Activated CD4-positive, alpha-beta T cell treated with anti-CD3 and anti-CD28 coated beads, Interleukin-2, amount 50 U/mL, for 16 hours (primary cell): Measurements from ENCODE around the gene SPINT4.
"Not testable (repeated sequence)": the region's sequence is repeated elsewhere in the genome, so short reads cannot be mapped to it uniquely, and the experiment has no call there.

Experiments used
- DNase-seq: peaks from one replicate; pipeline ENCODE4 v3.0.0-alpha.2; 2020

Gene SPINT4

GRCh38 chr20:45722047-45722446 lies at the start of gene SPINT4:
Gene SPINT4 (plus strand): TSS chr20:45722347. CDS start chr20:45722368, 21 bp downstream.
- DNase-seq: no peak

GRCh38 chr20:45672765-45673164 lies 49.4 kb upstream of the SPINT4 start:
- DNase-seq: no peak

DNA sequence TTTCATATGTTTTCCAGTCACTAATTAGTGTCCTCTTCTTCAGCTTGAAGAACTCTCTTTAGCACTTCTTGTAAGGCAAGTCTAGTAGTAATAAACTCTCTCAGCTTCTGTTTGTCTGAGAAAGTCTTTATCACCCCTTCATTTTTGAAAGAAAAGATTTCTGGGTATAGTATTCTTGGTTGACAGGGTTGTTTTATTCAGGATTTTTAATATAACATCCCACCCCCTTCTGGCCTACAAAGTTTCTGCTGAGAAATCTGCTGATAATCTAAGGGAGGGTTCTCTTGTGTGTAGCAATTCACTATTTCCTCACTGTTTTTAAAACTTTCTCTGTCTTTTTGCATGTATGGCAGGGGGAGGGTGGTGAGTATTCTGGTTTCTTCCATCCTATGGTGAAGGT lies 42.5 kb upstream of the SPINT4 start:
- DNase-seq: no peak

DNA sequence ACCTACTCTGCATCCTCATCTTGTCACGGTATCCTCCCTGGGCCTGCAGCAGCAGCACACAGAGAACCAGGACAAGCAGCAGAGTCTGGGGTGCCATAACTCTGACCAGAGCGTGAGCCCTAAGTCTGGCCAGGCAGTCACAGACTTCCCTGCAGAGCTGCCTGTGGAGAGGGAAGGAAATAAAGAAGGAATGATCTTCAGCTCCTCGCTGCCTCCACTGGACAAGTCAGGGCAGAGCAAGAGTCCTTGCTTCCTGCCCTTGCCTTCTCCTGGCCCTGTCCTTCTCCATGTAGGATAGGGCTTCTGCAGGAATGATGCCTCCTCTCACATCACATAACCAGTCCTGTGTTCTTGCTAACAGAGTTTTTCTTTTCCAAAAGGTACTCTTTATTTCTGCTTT lies 36.3 kb upstream of the SPINT4 start:
- no peak for DNase-seq

DNA sequence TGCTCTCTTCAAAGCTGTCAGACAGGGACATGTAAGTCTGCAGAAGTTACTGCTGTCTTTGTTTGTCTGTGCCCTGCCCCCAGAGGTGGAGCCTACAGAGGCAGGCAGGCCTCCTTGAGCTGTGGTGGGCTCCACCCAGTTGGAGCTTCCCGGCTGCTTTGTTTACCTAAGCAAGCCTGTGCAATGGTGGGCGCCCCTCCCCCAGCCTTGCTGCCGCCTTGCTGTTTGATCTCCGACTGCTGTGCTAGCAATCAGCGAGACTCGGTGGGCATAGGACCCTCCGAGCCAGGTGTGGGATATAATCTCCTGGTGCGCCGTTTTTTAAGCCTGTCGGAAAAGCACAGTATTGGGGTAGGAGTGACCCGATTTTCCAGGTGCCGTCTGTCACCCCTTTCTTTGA lies 28.8 kb upstream of the SPINT4 start:
- not testable (repeated sequence) for DNase-seq

GRCh38 chr20:45695496-45695895 lies 26.7 kb upstream of the SPINT4 start:
- DNase-seq: no peak

DNA sequence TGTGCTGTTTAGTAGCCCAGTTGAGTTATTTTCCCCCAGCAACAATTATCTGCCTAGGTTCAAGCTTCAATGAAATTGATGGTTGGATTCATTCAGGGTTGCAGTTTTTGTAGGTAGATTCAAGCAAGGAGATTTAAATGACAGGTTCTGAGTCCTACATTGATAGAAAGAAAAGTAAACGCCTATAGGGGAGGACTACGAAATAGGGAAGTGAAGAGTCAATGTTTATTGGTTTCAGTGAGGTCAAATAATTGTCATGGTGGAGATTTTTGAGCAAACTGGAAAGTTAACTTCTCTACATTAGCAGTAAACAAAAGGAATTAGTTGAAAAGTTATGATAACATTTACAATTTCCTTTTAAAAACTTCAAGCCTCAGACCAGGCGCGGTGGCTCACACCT lies 21.0 kb upstream of the SPINT4 start:
- DNase-seq: no peak

- DNase-seq: no peak
These were observed 20.3 kb upstream of the SPINT4 start, which contains the start of gene WFDC13 for GRCh38 chr20:45701873-45702272. Gene WFDC13 (plus strand): TSS chr20:45702038. CDS start chr20:45702124, 86 bp downstream.

DNA sequence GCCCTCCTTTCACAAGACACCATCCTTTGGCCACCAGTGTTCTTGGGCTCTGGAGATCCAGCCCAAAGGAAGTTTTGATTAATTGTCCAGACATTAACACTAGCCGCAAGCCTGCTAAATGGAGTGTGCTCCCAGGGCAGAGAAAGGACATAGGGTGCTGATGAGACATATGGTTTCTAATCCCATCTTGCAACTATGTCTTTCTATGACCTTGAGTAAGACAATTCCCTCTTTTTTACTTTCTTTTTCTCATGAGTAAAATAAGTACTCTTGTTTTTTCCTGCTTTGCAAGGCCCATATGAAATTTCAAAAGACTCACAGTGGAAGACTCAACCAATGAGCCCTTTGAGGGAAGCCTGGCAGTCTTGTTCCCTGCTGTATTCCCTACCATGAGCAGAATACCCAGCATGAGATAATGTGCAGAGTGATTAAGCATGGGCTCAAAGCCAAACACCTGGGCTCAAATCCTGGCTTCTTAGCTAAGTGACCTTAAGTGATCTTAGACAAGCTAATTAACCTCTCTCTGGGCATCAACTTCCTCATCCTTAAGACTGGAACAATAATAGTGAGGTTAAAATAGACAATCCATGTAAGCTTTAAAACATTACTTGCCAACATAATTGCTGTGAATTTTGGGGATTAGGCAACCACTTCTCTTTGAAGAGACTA lies 17.0 kb upstream of the SPINT4 start, which contains the start of gene WFDC10B:
TSS of gene WFDC10B (minus strand) at position 51 of the 669 bp plus-strand sequence. CDS start 19,027 bp downstream, outside the sequence.
- no peak for DNase-seq

- DNase-seq: not testable (repeated sequence)
These were observed 5.9 kb upstream of the SPINT4 start for GRCh38 chr20:45716141-45716688.

DNA sequence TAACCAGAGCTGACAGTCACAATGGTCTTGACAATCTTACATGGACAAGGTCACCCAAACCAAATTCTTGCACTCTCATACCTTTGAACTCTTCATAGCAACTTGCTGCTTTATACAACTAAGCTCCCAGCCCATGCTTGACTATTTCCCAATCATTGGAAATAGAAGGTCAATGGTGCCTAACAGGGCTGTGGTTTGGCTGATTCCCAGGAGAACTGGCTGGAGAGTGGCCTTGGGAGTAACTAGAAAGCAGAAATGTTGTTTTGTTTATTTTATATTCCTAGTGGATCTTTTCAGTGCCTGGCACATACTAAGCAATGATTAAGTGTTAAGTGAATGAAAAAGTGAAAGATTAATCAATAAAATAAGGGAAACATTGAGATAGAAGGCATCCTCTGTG lies 3.0 kb downstream of the SPINT4 start:
- DNase-seq: no peak

DNA sequence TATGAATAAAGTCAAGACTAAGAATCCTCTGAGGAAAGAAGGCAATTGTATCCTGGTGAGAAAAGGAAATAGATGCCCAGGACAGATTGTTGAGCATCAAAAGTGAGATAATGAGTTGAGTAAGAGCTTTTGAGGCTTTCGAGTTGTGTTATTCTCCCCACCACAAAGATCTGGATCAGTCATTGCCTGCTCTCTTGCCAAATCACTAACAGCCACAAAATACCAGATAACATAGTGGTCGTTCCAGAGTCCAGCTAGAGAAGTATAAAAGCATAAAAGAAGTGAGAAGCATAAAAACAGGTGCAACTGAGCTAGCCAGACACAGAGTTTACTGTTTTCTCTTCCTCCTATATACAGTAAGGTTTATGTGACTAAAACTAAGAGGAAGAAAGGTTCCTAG lies 4.9 kb downstream of the SPINT4 start:
- peak; percentile 72 for DNase-seq

DNA sequence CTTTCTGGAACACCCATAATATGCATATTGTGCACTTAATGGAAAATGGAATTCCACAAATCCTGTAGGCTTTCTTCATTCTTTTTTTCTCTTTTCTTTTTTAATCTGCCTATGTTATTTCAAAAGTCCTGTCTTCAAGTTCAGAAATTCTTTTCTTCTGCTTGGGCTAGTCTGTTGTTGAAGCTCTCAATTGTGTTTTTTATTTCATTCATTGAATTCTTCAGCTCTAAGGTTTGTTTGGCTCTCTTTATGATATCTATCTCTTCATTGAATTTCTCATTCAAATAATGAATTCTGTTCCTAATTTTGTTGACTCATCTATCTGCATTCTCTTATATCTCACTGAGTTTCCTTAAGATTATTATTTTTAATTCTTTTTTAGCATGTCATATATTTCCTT lies 10.1 kb downstream of the SPINT4 start:
- no peak for DNase-seq

DNA sequence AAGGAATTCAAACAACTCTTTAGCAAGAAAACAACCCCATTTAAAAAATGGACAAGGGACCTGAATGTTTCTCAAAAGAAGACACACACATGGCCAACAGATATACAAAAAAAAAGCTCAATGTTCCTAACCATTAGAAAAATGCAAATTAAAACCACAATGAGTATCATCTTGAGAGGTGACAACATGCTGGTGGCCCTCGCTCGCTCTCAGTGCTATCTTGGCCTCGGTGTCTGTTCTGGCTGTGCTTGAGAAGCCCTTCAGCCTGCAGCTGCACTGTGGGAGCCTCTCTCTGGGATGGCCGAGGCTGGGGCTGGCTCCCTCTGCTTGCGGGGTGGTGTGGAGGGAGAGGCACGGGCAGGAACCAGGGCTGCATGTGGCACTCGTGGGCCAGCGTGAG lies 13.4 kb downstream of the SPINT4 start:
- no peak for DNase-seq

DNA sequence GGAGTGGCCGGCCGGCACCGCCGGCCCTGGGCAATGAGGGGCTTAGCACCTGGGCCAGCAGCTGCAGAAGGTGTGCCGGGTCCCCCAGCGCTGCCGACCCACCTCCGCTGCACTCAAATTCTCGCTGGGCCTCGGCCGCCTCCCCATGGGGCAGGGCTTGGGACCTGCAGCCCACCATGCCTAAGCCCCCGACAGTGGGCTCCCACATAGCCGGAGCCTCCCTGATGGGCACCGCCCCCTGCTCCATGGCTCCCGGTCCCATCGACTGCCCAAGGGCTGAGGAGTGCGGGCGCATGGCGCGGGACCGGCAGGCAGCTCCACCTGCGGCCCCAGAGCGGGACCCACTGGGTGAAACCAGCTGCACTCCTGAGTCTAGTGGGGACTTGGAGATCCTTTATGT lies 13.8 kb downstream of the SPINT4 start:
- DNase-seq: no peak

DNA sequence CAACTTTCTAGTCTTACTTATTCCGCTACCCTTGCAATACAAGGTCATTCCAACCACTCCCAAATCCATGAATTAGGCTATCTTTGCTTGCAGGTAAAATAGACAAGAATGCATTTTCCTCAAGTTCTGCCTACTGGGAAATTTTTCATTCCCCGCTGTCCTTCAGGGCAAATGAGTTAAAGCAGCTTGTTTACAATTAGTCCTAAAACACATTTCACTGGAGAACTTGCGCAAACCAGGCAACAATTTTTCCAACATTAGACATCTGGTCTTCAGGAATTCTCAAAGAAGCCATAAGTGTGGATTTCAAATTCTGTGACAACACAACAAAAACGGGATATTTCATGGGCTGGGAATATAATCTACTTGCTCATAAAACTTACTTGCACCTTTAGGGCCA lies 20.4 kb downstream of the SPINT4 start:
- no peak for DNase-seq

DNA sequence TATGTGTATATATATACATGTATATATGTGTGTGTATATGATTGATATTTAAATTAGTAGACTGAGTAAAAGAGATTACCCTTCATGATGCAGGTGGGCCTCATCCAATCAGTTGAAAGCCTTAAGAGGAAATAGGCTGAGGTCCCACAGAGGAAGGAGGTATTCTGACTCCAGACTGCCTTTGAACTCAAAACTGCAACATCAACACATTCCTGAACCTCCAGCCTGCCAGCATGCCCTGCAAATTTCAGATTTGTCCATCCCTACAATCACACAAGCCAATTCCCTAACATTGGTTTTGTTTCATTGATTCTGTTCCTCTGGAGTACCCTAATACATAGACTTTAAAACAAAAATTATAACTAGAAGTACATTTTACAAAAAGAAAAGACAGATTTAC lies 22.9 kb downstream of the SPINT4 start:
- DNase-seq: no peak

DNA sequence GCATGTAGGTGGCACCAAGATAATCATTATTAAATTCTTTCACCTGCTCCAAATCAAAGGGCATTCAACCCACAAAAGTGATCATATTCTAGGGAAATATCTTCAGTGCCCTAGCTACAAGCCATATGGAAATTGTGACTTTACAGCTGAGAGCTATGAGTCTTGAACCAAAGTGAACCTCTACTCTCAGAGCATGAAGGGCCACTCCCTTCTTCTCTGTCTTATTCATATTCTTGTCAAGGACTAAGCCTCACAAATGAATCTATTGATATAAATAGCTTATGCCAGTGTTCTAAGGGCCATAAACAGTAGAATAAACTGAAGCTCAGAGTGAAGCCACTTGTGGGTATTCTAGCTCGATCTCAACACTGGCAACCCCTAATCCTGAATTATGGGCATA lies 29.6 kb downstream of the SPINT4 start:
- DNase-seq: peak; percentile 5

- peak; percentile 54 for DNase-seq
These were observed 30.6 kb downstream of the SPINT4 start for GRCh38 chr20:45752746-45753145.

GRCh38 chr20:45758096-45758495 lies 35.9 kb downstream of the SPINT4 start:
- no peak for DNase-seq

GRCh38 chr20:45759921-45760320 lies 37.8 kb downstream of the SPINT4 start:
- DNase-seq: not testable (repeated sequence)

GRCh38 chr20:45761966-45762365 lies 39.8 kb downstream of the SPINT4 start:
- not testable (repeated sequence) for DNase-seq

DNA sequence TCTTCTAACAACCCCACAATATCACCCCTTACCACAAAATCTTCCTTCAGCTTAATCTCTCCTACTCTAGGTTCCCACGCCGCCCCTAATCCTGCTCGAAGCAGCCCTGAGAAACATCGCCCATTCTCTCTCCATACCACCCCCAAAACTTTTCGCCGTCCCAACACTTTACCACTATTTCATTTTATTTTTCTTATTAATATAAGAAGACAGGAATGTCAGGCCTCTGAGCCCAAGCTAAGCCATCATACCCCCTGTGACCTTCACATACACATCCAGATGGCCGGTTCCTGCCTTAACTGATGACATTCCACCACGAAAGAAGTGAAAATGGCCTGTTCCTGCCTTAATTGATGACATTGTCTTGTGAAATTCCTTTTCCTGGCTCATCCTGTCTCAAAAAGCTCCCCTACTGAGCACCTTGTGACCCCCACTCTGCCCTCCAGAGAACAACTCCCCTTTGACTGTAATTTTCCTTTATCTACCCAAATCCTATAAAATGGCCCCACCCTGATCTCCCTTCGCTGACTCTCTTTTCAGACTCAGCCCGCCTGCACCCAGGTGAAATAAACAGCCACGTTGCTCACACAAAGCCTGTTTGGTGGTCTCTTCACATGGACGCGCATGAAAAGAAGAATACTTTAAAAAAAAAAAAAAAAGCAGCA lies 42.6 kb downstream of the SPINT4 start:
- not testable (repeated sequence) for DNase-seq

DNA sequence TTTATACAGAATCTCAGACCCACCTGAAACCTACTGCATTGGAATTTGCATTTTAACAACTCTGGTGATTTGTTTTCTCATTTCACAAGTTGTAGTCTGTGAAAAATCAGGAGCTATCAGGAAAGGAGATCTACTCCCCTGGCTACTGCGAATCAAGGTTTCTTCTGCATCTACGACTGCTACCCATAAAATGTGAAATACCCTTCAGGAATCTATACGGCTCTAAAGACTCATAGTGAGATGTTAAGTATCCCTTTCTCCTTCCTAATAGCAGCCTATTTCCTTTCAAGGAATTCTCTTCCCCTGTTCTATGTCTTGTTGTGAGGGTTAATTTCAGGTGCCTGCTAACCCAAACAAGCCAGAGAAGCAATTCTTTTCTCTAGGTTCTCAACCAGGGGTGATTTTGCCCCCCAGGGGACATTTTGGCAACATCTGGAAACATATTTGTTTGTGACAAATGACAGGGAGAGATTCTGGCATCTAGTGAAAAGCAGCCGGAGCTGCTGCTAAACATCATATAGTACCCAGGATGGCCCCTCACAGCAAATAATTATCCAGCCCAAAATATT lies 43.2 kb downstream of the SPINT4 start:
- DNase-seq: no peak
